Inflammatory macrophage treated with lipopolysaccharide for 4 hours (primary cell): ENCODE results near the gene THADA.

Experiments used
- DNase-seq: peaks from one replicate; pipeline ENCODE4 v3.0.0-alpha.2; 2020

Gene THADA

GRCh38 chr2:43379494-43379893 is 216.3 kb downstream of the THADA start:
- no peak for DNase-seq

- no peak for DNase-seq
Measured at GRCh38 chr2:43377327-43377726, 218.5 kb downstream of the THADA start.

- no peak for DNase-seq
Measured at GRCh38 chr2:43376523-43377198, 219.2 kb downstream of the THADA start.

GRCh38 chr2:43375746-43376522 is 219.9 kb downstream of the THADA start:
- DNase-seq: no peak

- no peak for DNase-seq
Measured at GRCh38 chr2:43372416-43373081, 223.3 kb downstream of the THADA start.

- no peak for DNase-seq
Measured at GRCh38 chr2:43370705-43371104, 225.1 kb downstream of the THADA start.

GRCh38 chr2:43370146-43370545 is 225.7 kb downstream of the THADA start:
- DNase-seq: no peak

GRCh38 chr2:43368483-43369385 is 227.1 kb downstream of the THADA start:
- DNase-seq: no peak

GRCh38 chr2:43367012-43367782 is 228.6 kb downstream of the THADA start:
- DNase-seq: peak; percentile 49

GRCh38 chr2:43363120-43363519 is 232.7 kb downstream of the THADA start:
- DNase-seq: no peak

GRCh38 chr2:43361286-43361685 is 234.6 kb downstream of the THADA start:
- no peak for DNase-seq

- no peak for DNase-seq
Measured at GRCh38 chr2:43360137-43360536, 235.7 kb downstream of the THADA start.

- no peak for DNase-seq
Measured at GRCh38 chr2:43358410-43359201, 237.2 kb downstream of the THADA start.

- DNase-seq: no peak
Measured at GRCh38 chr2:43356774-43357173, 239.1 kb downstream of the THADA start.

GRCh38 chr2:43355399-43355798 is 240.4 kb downstream of the THADA start:
- no peak for DNase-seq

GRCh38 chr2:43349904-43350303 is 245.9 kb downstream of the THADA start:
- DNase-seq: no peak

- DNase-seq: no peak
Measured at GRCh38 chr2:43348908-43349661, 246.8 kb downstream of the THADA start.

GRCh38 chr2:43347746-43348145 is 248.1 kb downstream of the THADA start:
- DNase-seq: no peak

- no peak for DNase-seq
Measured at GRCh38 chr2:43346602-43347567, 249.0 kb downstream of the THADA start.
